ENCODE data around the gene ACTMAP.
"Not testable (repeated sequence)": the region's sequence is repeated elsewhere in the genome, so short reads cannot be mapped to it uniquely, and the experiment has no call there.

ACTMAP gene

DNA sequence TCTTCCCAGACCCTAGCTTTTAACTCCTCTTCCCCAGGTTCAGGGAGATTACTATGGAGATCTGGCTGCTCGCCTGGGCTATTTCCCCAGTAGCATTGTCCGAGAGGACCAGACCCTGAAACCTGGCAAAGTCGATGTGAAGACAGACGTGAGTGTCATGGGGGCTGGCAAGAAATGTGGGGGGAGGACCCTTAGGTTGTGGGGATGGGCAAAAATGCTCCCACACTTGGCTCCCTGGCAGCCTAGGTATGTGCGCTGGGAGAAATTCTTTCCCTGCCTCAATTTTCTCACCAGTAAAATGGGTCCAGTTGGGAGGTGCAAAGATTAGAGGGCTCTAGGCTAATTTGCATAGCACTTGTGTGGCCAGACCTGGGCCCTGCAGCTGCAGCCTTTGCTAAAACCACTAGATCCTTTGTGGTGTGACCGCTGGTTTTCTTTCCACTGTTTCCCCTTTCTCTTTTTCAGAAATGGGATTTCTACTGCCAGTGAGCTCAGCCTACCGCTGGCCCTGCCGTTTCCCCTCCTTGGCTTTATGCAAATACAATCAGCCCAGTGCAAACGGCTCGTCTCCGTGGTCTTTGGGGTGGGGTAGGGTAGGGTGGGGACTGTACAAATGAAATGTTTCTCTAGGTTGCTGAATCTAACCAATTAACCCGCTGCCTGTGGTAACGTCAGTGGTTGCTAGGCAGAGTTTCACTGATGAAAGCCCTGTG lies 26.8 kb upstream of the ACTMAP start:
- peak; percentile 68 to 74 for DNase-seq (ENCODE audit: extremely low read depth in 1 of 2, low read depth in 1 of 2)

DNA sequence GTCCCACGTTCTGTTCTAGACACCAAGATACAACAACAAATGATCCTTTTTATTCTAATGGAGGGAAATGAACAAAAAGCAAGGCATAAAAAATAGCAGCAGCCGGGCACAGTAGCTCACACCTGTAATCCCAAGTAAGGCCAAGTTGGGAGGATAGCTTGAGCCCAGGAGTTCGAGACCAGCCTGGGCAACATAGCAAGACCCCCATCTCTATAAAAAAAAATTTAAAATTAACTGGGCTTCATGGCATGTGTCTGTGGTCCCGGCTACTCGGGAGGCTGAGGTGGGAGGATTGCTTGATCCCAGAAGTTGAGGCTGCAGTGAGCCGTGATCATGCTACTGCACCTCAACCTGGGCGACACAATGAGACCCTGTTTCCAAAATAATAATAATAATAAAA lies 26.1 kb upstream of the ACTMAP start:
- no peak for DNase-seq (ENCODE audit: extremely low read depth in 1 of 2, low read depth in 1 of 2)

DNA sequence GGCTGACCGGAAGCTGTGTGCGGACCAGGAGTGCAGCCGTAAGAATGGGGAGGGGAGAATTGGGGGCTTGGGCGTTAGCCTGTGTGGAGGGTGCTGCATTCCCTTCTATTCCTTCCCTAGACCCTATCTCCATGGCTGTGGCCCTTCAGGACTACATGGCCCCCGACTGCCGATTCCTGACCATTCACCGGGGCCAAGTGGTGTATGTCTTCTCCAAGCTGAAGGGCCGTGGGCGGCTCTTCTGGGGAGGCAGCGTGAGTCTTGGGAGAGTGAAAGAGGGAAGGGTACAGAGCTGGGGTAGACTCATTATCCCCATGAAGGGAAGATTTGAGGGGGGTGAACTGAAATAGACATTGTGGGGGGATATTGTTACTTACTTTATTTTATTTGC lies 25.4 kb upstream of the ACTMAP start:
- no peak for DNase-seq (ENCODE audit: extremely low read depth in 1 of 2, low read depth in 1 of 2)

DNA sequence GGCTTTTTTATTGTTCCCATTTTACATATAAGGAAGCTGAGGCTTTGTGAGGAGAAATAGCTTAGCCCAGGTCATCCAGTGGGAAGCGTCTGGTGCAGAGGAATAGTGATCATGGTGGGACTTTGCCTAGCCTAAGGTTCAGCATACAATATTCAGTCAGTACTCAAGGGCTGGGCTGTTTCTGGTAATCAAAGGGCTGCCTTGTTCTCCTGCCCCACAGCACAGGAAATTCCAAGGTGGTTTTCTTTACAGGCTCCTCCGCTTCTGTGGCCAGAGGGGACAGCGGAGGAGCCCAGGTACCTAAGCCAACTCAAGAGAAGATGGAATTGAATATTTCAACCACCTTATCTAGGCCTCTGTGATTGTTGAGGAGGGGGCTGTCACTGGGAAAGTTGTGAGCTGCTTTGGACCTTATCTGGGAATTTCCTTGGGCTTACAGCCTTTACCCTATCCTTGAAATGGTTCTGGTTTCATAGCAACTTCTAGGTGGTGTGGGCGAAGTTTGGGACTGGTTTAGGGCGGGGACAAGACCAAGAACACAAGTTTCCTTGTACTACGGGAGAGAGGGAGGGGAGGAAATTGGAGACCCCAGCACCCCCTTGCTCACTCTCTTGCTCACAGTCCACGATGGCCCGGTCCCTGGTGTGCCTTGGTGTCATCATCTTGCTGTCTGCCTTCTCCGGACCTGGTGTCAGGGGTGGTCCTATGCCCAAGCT lies 24.8 kb upstream of the ACTMAP start, which contains the start of gene MIA:
TSS of gene MIA (plus strand) at position 606 of the 716 bp plus-strand sequence. CDS start at position 628, 22 bp downstream.
- no peak for DNase-seq (ENCODE audit: extremely low read depth in 1 of 2, low read depth in 1 of 2)

DNA sequence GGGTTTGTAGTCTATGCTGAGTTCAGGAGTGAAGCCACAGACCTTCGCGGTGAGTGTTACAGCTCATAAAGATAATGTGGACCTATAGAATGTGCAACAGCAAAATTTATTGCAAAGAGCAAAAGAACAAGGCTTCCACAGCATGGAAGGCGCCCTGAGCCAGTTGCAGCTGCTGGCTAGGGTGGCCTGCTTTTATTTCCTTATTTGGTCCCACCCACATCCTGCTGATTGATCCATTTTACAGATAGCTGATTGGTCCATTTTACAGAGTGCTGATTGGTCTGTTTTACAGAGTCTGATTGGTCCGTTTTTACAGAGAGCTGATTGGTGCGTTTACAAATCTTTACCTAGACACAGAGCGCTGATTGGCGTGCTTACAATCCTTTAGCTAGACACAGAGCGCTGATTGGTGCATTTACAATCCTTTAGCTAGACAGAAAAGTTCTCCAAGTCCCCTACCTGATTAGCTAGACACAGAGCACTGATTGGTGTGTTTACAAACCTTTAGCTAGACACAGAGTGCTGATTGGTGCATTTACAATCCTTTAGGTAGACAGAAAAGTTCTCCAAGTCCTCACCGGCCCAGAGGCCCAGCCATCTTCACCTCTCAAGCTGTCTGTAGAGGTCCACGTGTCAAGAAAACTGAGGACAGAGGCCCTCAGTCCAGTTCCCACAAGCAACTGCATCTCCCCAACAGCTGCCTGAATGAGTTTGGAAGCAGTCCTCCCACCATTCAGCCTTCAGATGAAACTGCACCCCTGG lies 21.0 kb upstream of the ACTMAP start:
- DNase-seq (ENCODE audit: extremely low read depth in 1 of 2, low read depth in 1 of 2) = not testable (repeated sequence)

DNA sequence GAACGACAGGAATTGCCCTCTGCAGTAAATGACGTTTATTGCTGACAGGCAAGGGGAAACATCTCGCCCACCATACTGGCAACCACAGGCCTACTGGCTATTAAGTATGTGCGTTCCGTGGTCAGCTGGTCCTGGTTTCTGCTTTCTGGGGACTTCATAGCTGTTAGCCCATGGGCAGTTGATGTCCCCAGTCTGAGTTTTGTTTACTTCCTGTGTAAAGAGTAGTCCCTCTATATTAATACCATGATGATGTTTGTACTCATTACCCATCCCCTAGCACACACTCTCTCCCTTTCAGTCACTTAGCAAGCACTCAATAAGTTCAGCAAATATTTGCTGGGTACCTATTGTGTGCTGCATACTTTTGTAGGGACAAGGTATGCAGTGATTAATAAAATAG lies 18.6 kb upstream of the ACTMAP start:
- no peak for DNase-seq (ENCODE audit: extremely low read depth in 1 of 2, low read depth in 1 of 2)

DNA sequence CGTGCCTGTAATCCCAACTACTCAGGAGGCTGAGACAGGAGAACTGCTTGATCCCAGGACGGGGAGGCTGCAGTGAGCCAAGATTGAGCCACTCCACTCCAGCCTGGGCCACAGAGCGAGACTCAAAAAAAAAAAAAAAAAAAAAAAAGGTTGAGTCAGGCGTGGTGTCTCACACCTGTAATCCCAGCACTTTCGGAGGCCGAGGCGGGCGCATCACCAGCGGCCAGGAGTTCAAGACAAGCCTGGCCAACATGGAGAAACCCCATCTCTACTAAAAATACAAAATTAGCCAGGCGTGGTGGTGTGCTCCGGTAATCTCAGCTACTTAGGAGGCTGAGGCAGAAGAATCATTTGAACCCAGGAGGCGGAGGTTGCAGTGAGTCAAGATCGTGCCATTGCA lies 16.1 kb upstream of the ACTMAP start:
- DNase-seq (ENCODE audit: extremely low read depth in 1 of 2, low read depth in 1 of 2) = not testable (repeated sequence)

DNA sequence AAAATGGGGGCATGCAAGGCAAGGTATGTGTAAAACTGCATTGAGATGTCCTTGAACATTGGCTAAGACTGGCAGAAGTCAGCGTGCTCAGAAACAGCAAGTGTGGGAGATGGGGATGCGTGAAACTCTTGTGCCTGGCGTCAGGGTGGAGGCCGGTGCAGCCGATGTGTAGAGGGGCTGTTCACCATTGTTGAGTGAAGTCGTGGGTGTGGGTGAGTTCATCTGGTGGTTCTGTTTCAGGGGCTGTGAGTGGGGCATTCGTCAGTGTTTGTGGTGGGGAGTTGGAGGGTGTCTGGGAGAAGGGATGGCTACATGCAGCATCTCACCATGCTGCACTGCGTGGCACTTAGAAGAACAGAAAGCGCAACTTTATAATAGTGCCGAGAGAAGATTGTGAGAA lies 13.7 kb upstream of the ACTMAP start:
- no peak for DNase-seq (ENCODE audit: extremely low read depth in 1 of 2, low read depth in 1 of 2)

DNA sequence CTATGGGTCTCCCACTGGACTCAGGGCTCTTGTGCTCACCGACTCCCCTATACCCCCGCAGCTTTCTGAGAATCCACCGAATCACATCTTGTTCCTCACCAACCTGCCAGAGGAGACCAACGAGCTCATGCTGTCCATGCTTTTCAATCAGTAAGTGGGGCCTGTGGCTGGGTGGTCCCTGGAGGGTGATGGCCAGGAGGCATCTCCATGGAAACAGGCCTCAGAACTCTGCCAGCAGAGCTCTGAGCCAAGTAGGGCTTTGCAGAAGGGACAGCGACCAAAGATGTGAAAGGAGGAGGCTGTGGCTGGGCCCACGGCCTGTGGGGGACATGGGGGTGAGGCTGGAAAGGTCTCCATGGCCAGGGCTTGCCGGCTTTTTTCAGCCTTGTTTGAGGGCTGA lies 13.2 kb upstream of the ACTMAP start:
- no peak for DNase-seq (ENCODE audit: extremely low read depth in 1 of 2, low read depth in 1 of 2)

DNA sequence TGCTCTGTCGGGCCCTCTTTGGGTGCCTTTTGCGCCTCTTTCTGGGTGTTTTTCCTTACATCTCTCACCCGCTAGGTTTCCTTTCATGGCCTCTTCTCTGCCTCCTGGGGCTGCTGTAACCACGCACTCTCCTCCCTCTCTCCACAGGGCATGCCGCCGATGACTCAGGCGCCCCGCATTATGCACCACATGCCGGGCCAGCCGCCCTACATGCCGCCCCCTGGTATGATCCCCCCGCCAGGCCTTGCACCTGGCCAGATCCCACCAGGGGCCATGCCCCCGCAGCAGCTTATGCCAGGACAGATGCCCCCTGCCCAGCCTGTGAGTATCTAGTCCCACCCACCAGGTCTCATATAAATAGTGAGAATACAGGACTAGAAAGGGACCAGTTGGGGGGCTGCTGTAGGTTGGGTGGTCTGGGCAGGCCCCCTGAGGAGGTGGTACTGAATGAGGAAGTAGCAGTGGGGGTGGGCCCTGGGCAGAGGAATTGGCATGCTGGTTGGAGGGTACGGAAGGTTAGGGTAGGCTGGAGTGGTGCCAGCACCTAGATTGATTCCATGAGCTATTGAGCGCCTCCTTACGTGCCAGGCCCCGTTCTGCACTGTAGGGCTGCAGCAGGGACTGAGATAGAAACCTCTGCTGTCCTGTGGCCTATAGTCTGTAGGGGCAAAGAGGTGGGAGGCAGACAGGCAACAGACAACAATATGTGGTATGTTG lies 12.6 kb upstream of the ACTMAP start:
- no peak for DNase-seq (ENCODE audit: extremely low read depth in 1 of 2, low read depth in 1 of 2)

DNA sequence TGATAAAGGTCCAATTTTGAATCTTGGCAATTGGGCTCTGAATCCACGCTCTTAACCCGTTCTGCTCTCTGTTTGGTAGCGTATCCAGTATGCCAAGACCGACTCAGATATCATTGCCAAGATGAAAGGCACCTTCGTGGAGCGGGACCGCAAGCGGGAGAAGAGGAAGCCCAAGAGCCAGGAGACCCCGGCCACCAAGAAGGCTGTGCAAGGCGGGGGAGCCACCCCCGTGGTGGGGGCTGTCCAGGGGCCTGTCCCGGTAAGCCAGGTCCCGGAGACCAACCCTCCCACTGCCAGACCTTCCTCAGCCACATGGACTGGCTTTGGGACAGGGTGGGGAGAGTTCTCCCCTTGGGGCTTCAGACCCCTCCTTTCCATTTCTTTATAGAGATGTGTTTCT lies 9.1 kb upstream of the ACTMAP start:
- no peak for DNase-seq (ENCODE audit: extremely low read depth in 1 of 2, low read depth in 1 of 2)

DNA sequence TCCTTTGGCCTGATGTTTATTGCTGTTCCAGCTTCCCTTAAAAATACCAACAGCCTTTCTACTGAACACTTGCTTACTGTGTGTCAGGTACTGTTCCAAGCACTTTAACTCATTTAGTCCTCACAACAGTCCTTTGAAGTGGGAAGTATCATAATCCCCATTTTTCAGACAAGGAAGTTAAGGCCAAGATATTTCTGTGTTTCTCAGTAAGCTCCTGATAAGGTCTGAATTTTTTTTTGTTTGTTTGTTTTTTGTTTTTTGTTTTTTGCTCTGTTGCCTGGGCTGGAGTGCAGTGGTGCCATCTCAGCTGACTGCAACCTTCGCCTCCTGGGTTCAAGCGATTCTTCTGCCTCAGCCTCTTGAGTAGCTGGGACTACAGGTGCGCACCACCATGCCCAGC lies 8.2 kb upstream of the ACTMAP start:
- DNase-seq (ENCODE audit: extremely low read depth in 1 of 2, low read depth in 1 of 2) = no peak

DNA sequence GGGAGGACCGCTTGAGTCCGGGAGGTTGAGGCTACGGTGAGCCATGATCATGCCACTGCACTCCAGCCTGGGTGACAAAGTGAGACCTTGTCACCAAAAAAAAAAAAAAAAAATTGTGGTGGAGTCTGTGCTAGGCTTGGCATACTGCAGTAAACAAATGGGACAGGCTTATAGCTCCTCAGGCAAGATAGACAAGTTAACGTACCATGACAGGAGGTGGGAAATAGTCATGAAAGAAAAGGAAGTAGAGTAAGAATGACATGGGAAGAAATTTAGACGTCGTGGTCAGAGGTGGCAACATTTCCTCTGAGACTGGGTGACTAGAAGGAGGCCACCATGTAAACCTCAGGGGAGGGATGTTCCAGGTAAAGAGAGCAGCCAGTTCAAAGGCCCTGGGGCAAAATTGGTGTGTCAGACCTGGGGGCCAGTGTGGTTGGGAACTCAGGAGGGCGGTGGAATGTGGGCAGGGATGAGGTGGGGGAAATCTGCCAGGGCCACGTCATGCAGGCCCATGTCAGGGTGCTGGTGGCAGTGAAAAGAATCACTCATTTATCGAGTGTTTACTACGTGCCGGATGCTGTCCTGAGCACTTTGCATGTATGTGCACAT lies 6.3 kb upstream of the ACTMAP start:
- DNase-seq (ENCODE audit: extremely low read depth in 1 of 2, low read depth in 1 of 2) = no peak

DNA sequence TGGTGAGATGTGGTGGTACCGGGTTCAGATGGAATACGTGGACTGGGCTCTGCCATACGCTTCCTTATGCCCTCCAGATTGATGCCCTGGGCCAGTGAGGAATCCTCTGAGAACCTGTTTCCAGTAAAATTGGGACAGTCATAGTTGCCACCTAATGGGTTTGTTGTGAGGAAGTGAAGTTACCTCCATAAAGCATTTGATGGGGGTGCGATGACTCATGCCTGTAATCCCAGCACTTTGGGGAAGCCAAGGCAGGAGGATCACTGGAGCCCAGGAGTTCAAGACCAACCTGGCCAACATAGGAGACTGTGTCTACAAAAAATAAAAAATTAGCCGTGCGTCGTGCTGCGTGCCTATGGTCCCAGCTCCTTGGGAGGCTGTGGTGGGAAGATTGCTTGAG lies 5.5 kb upstream of the ACTMAP start:
- no peak for DNase-seq (ENCODE audit: extremely low read depth in 1 of 2, low read depth in 1 of 2)

DNA sequence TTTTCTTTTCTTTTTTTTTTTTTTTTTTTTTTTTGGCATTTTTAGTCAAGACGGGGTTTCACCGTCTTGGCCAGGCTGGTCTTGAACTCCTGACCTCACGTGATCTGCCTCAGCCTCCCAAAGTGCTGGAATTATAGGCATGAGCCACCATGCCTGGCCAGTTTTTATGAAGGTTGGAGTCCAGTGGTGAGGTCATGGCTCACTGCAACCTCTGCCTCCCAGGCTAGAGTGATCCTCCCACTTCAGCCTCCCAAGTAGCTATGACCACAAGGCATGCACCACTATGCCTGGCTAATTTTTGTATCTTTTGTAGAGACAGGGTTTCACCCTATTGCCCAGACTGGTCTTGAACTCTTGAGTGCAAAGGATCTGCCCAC lies 5.0 kb upstream of the ACTMAP start:
- DNase-seq (ENCODE audit: extremely low read depth in 1 of 2, low read depth in 1 of 2) = no peak

DNA sequence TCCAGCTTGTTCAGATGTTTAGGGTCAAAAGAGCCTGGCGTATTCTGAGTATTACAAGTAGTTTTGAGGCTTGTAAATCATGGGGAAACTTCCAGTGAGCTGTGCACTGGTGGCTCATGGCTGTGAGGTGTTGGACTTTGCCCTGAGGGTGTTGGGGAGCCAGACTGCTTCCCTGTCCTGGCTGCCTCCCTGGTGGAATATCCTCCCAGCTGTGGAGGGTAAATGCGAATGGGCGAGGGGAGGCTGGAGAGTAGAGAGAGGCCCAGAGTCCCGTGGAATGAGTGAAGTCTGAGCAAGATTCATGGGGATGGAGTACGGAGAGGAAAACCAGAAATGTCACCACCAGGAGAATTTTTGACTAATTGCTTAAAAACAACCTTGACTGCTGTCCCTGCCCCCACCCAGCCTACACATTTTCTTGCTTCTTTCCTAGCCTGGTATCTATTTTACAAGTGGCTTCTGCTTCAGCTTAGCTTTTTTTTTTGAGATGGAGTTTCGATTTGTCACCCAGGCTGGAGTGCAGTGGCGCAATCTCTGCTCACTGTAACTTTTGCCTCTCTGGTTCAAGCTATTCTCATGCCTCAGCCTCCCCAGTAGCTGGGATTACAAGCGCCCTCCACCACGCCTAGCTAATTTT lies 4.5 kb upstream of the ACTMAP start:
- no peak for DNase-seq (ENCODE audit: extremely low read depth in 1 of 2, low read depth in 1 of 2)

DNA sequence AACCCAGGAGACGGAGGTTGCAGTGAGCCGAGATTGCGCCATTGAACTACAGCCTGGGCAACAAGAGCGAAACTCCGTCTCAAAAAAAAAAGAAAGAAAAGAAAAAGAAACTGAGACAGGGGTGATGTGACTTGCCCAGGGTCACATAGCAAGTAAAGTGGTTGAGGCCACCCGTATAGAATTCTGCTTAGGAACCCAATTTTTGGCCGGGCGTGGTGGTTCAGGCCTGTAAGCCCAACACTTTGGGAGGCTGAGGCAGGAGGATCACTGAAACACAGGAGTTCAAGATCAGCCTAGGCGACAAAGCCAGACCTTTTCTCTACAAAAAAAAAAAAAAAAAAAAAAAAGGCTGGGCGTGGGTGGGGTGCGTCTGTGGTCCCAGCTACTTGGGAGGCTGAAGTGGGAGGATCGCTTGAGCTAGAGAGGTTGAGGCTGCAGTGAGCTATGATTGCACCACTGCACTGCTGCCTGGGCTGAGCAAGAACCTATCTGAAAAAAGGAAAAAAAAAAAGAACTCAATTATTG lies 2.0 kb upstream of the ACTMAP start:
- DNase-seq (ENCODE audit: extremely low read depth in 1 of 2, low read depth in 1 of 2) = no peak

DNA sequence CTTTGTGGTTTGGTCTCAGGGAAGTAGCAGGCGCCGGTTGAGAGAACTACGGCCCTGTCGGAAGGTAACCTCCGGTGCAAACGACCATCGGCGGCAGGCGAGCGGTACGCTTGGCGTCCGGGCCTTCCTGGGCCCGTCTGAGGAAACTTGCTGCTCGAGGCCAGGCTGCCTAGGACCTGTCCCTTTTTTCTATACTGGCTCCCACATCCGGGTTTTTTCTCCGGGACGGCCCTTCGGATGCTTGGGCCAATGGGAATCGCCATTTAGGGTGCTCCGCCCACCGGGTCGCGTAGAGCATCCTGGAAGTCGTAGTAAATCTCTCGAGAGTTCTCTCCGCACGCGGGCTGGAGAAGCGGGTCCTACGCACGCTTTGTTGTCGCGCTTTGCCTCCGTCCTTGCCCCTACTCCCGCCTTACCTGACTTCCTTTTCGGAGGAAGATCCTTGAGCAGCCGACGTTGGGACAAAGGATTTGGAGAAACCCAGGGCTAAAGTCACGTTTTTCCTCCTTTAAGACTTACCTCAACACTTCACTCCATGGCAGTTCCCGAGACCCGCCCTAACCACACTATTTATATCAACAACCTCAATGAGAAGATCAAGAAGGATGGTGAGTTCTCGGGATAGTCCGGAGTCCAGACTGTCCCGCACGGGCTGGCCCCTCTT lies 729 bp upstream of the ACTMAP start, which contains the start of gene SNRPA:
TSS of gene SNRPA (plus strand) at position 330 of the 664 bp plus-strand sequence. CDS start at position 536, 206 bp downstream.
- DNase-seq (ENCODE audit: extremely low read depth in 1 of 2, low read depth in 1 of 2) = peak; percentile 89

DNA sequence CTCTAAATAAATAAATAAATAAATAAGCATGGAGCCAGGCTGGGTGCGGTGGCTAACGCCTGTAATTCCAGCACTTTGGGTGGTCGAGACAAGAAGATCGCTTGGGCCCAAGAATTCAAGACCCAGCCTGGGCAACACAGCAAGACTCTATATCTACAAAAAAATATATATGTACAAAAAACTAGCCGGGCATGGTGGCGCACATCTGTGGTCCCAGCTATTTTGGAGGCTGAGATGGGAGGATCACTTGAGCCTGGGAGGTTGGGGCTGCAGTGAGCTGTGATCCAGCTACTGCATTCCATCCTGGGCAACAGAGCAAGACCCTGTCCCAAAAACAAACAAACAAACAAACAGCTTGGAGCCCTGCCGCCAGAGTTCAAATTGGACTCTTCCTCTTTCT lies 2.7 kb downstream of the ACTMAP start:
- DNase-seq (ENCODE audit: extremely low read depth in 1 of 2, low read depth in 1 of 2) = no peak

Data from activated CD8-positive, alpha-beta memory T cell treated with anti-CD3 and anti-CD28 coated beads for 1 hour (primary cell).